NCI-H1105 (cell line): Measurements from ENCODE around the gene SNTG2.
"Not testable (repeated sequence)": the region's sequence is repeated elsewhere in the genome, so short reads cannot be mapped to it uniquely, and the experiment has no call there.

ENCODE experiments used
- DNase-seq: peaks from one replicate; lab custom pipeline; 2025; lab: John Stamatoyannopoulos, UW

SNTG2 gene

DNA sequence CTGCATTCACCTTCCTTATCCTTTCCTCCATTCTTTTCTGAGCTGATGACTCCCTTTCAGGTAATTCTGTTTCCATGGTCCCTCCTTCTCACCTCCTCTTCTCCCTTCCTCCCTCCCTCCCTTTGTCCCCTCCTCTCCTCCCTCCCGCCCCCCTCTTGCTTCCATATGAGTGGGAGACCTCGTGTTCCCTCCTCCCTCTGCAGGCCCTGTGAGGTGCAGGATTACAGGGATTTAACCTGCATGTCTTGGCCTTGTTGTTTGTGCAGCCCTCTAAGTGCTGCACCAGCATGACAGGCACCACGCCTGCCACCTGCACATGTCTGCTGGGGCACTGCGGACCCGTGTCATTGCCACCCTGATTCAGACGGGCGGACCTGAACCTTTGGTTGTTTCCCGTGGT, 103.1 kb downstream of the SNTG2 start:
- no peak for DNase-seq

GRCh38 chr2:1054399-1054798, 103.8 kb downstream of the SNTG2 start:
- DNase-seq = no peak

- no peak for DNase-seq
Measured at GRCh38 chr2:1055014-1055595, 104.5 kb downstream of the SNTG2 start.

- no peak for DNase-seq
Measured at GRCh38 chr2:1060372-1060771, 109.7 kb downstream of the SNTG2 start.

DNA sequence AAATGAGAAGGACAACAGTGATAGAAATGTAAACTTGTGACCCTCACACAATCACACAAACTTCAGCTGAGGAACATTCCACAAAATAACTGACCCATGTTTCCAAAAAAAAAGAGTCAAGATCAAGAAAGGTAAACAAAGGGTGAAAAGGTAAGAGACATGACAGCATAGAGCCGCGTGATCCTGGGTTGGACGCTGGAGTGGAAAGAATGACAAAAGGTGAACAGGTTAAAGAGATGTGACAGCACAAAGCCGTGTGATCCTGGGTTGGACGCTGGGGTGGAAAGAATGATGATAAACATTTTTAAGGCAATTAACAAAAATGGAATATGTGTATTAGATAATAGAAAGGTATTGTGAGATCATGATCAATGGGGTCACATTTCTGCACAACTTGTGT, 110.3 kb downstream of the SNTG2 start:
- DNase-seq = no peak

DNA sequence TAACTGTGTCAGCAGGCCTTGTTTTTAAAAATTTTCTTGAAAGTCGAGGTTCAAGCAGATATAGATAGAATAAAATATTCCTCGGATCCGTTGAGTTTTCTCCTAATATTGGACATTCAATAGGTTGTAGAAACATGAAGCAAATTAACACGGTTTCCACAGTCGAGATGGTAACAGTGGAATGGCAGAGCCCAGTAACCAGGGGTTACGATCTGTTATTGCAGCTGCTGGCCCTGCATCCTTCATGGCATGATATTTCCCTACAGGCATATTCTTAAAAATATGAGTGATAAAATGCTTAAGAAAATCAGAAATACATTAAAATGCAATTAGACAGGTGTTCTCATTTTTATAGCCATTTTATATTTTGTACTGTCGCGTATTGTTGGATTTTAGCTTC, 117.6 kb downstream of the SNTG2 start:
- no peak for DNase-seq

- DNase-seq = no peak
Measured at GRCh38 chr2:1068822-1069221, 118.2 kb downstream of the SNTG2 start.

DNA sequence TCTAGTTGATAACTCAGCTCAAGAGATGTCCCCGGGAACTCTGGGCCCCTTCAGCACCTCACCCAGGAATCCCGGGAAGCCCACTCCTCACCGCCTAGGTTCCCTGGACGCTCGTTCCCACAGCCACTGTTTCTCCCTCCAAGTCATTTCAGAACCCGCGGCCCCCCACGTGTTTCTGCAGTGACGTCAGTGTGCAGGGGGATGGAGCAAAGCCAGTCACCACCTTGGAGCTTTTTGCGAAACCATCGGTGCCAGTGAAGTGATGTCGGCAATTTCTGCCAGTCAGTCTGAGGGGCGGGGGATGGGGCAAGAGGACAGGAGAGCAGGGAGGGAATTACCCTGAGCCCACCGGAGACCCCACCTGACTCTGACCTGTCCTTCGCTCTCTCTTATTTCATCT, 119.2 kb downstream of the SNTG2 start:
- no peak for DNase-seq

DNA sequence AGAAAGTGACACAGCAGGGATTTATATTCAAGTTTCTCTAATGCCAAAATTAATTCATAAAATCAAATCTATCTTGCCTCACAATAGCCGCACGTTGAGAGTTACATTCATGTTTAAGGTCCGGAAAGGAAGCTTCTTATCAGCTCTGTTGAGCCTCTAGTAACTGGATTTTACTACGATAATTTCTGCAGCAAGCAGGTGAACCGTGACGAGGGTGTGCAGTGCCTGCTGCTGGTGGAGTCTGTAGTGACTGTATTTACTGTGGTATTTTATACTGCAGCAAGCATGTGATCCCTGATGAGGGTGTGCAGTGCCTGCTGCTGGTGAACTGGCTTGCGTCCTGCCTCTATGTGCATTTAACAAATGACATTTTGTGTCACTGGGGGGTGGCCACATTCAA, 120.0 kb downstream of the SNTG2 start:
- DNase-seq = no peak

DNA sequence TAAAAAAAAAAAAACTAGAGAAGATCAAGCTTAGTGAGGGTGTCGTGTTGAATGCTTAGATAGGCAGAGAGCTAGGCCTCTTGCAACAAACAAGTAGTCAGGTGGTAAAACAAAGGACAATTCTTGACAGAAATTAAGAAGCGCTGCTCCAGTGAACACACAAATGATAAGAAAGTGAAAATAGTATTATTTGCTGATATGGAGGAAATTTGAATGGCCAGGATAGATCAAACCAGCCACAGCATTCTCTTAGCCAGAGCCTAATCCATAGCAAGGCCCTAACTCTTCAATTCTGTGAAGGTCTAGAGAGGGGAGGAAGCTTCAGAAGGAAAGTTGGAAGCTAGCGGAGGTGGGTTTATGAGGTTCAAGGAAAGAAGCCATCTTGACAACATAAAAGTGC, 121.0 kb downstream of the SNTG2 start:
- no peak for DNase-seq

DNA sequence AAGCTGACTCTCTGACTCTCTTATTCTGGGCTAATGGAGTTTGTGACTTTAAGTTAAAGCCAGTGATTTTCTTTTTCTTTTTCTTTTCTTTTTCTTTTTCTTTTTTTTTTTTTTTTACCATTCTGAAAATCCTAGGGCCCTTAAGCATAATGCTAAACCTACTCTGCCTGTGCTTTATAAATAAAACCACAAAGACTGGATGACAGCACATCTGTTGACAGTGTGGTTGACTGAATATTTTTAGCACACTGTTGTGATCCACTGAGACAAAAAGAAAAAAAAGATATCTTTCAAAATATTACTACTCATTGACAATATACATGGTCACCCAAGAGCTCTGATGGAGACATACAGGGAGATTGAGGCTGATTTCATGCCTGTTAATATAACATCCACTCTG, 121.6 kb downstream of the SNTG2 start:
- no peak for DNase-seq

DNA sequence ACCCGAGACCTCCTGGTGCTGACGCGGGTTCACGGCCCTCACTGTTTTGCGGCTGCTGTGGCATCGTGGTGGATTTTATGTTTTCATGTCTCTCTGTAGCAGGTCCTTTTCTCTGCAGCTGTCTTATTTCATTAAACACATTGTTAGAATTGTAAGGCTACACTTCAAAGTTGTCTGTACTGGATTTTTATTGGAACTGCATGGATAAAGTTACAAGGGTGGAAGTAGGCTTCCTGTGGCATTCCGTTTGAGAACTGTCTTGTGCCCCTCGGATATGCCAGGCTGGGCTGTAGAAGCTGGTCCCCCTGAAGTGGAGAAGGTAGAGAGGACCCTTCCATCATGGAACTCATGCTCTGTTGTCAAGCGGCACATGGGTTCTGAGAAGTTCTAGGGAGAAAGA, 127.3 kb downstream of the SNTG2 start:
- DNase-seq = no peak

- no peak for DNase-seq
Measured at GRCh38 chr2:1078326-1078725, 127.7 kb downstream of the SNTG2 start.

DNA sequence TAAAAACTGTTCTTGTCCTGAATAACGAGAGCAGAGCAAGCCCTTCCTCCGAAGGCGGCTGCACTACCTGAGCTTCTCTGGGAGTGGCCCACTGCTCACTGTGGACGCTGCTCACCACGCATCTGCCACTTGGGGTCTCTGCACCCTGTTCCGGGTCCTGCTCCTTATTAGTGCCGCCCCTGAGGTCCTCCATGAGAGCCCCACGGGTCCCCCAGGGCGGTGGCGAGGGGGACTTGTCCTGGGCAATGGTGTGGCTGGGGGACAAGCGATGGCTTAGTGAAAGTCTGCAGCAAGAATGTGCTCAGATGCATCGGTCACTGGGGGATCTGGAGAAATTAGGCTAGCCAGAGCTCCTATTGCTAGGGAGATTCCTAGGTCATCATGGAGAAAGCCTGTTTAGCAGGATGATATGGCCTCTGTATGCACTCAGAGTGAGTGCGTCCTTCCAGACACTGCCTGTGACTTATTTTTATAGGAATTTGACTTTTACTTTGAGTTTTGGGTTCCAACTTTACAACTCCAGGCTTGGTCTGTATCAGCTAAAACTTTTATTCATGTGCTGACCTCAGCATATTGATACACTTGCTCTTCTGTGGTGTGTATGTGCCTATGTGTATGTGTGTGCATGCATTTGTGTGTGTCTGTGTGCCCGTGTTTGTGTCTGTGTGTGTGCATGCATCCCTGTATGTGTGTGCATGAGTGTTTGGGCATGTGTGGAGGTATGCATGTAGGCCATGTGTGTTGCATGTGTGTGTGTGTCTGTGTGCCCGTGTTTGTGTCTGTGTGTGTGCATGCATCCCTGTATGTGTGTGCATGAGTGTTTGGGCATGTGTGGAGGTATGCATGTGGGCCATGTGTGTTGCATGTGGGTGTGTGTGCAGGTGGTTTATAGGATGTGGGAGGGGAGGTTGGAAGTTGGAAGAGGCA, 129.5 kb downstream of the SNTG2 start:
- no peak for DNase-seq

DNA sequence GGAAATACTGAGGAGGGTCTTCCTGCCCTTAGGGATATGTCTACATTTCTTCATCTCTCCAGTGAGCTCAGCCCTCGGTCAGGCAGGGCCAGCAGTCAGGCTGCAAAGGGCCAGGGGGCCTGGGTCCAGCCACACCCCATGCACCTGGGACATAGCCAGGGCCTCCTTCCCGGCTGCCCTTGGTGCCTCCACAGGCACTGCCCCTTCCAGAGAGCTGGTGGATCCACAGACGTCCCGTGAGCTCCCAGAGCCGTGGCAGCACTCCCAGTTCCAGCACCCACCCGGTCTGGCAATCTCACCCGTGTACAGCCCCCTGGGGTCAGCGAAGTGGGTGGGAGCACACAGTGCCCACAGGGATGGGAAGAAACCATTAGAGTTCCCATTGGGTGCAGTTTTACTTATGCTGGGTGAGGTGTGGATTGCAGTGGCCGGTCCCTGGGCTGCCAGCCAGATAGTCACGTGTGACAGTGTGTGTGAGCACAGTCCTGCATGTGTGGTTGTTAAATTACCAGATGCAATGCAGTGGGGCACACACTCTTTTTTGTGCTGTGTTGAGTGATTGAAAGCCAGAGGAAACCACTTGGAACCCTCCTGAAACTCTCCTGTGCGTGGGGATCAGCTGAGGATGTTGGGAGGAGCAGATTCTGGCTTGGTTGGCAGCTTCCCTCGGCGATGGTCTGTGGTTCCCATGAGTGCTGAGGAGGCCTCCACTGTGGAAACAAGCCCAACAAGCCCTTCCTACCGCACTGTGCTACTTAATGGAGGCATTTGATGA, 131.0 kb downstream of the SNTG2 start:
- DNase-seq = no peak

- DNase-seq = no peak
Measured at GRCh38 chr2:1082456-1083205, 132.0 kb downstream of the SNTG2 start.

- DNase-seq = no peak
Measured at GRCh38 chr2:1088192-1088860, 137.7 kb downstream of the SNTG2 start.

DNA sequence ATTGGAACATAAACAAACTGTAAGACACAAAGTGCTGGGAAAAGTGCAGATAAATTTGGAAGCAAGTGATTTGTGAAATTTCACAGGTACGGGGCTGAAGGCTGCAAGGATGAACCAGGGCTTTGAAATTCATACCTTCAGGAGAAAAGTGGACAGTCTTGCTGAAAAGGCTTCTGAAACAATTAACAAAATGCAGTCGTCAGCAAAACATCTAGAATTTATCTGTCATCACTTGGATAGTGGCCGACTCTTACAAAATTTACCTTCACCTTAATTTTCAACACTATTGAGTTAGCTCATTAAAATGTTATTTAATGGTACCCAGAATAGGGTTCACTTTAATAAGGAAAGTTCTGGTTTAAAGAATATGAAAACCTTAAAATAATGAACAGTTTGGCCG, 138.3 kb downstream of the SNTG2 start:
- no peak for DNase-seq

GRCh38 chr2:1091895-1092585, 141.4 kb downstream of the SNTG2 start:
- no peak for DNase-seq

DNA sequence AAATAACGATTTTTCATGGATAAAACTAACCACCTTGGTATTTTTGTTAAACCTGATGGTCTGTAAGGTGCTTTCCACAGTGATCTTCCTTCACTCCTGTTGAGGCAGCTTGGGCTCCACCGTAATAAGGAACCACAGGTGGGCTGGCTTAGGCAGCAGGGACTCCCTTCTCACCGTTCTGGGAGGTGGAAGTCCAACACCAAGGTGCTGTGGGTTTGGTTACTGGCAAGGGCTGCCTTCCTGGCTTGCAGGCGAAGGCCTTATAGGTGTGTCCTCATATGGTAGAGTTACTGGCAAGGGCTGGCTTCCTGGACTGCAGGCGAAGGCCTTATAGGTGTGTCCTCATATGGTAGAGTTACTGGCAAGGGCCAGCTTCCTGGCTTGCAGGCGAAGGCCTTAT, 143.0 kb downstream of the SNTG2 start:
- DNase-seq = not testable (repeated sequence)

GRCh38 chr2:1097101-1097500, 146.5 kb downstream of the SNTG2 start:
- no peak for DNase-seq
